LNCAP (cell line): Measurements from ENCODE around the gene TLR10.

Experiments used
- TF ChIP-seq, protein P1 (sequence below): fragments of 450-650 bp; IDR thresholded peaks from 2 replicates; pipeline ENCODE4 v1.5.1; 2017; ENCODE audit warnings: mild to moderate bottlenecking

Gene TLR10

DNA sequence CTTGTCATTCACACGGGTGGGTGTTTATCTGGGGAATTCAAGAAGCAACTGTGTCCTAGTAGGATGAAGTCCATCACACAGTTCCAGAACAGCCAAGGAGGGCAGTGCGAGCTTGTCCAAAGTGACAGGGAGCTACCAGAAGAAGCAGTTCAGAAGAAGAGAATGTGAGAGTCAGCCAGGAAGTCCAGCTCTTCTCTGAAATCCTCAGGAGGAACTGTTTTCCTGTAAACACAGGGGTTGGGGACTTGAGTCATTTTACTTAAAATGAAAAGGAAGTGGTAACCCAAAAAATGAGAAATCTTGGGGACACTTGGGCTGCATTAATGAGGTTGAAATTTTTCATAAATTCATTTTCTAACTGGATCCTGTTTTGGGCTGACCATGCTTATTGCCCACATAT, 8.2 kb upstream of the TLR10 start:
- TF ChIP-seq, protein P1, sequence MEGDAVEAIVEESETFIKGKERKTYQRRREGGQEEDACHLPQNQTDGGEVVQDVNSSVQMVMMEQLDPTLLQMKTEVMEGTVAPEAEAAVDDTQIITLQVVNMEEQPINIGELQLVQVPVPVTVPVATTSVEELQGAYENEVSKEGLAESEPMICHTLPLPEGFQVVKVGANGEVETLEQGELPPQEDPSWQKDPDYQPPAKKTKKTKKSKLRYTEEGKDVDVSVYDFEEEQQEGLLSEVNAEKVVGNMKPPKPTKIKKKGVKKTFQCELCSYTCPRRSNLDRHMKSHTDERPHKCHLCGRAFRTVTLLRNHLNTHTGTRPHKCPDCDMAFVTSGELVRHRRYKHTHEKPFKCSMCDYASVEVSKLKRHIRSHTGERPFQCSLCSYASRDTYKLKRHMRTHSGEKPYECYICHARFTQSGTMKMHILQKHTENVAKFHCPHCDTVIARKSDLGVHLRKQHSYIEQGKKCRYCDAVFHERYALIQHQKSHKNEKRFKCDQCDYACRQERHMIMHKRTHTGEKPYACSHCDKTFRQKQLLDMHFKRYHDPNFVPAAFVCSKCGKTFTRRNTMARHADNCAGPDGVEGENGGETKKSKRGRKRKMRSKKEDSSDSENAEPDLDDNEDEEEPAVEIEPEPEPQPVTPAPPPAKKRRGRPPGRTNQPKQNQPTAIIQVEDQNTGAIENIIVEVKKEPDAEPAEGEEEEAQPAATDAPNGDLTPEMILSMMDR = no peak

DNA sequence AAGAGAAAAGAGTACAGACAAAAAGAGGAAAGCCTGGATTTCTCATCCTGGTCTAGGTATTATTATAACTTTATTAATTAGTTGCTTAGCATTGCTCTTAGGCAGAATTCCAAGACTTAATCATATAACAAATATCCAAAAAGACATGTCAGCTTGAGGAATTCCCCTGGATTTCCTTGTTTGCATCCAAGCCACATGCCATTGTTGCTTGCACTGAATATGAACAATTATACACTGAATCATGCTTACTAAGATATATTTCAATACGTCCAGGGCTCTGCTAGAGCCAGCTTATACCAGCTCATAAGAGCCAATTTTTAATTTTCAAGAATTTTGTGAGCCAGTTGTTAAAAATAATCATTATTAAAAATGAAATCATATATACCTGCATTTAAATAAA, 5.5 kb upstream of the TLR10 start:
- TF ChIP-seq, protein P1 = no peak

DNA sequence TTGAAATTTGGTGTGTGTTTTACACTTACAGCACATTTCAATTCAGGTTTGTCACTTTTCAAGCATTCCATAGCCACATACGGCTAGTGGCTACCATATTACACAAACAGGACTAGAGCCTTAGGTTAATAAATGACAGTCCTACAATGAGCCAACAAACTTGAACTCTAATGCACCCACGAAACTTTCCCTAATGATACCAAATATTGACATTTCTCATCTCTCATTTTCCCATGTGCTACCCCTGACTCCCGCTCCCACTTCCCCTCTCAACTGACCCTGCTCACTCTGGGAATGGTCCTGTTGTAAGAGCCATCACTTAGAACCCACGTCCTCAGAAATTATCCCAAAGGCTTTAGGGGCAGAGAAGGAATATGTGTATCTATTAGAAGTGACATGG, 4.9 kb upstream of the TLR10 start:
- TF ChIP-seq, protein P1 = no peak

DNA sequence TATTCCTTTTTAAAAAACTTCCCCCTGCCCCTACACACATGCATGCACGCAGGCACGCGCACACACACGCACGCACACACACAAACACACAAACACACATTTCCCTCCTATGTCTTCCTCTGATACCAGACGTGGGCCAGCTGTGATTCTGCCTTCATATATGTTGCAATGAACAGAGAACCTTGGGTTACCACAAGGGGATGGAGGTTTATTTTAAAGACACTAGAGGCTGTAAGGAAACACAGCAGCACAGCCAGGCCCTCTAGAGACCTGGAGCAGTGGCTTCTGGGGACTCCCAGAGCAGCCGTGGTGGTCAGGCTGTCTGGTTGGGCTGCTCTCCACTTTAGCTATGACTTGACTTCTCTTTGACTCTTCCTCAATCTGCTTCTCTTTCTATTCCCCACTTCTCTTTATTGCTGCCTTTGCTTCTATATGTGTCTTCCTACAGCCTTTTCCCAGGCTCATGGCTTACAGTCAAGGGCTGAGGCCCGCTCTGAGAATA, 3.2 kb upstream of the TLR10 start:
- TF ChIP-seq, protein P1 = no peak

DNA sequence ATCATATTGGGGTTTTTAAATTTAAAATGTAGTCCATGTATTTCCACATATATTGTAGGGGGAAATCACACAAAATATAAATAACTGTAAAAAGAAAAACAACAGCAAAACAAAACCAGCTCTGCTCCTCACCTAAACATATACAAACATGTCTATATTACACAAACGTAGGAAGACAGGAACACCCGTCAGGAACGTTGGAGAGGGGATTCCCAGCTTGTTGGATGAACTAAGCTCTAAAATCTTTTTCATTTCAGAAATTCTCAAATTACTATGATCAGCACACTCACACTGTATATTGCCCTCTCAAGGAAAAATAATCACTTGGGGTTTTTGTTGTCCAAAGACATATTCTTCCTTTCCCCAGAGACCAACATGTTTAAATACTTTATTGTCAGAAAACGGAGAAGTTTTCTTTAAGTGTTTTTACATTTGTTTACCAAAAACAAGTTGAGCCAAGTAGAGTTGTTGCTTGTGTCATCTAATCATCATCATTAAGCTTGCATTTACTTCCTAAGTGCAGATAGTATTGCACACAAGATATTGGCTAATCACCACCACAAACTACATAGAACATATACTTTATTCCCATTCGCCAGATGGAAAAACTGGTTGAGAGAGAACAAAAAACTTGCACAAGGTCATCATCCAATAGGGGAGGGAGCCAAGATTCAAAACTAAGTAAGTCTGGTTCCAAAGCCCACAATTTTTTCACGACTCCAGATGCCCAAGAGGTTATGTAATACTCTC, 2.4 kb upstream of the TLR10 start:
- TF ChIP-seq, protein P1 = no peak

DNA sequence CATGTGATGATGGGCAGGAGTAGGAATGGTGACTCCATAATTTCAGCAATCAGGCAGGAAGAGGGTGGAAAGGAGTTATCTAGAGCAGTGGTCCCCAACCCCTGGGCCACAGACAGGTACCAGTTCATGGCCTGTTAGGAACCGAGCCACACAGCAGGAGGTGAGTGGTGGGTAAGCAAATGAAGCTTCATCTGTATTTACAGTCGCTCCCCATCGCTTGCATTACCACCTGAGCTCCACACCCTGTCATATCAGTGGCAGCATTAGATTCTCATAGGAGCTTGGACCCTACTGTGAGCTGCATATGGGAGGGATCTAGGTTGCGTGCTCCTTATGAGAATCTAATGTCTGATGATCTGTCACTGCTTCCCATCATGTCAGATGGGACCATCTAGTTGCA, 1.4 kb upstream of the TLR10 start:
- TF ChIP-seq, protein P1 = no peak

DNA sequence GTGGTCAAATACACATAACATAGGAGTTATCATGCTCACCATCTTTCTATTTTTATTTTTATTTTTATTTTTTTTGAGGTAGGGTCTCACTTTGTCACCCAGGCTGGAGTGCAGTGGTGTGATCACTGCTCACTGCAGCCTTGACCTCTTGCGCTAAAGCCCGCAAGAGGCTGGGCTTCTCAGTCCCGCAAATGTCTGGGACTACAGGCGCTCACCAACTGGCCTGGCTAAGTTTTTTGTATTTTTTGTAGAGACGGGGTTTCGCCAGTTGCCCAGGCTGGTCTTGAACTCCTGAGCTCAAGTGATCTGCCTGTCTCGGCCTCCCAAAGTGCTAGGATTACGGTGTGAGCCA, 295 bp upstream of the TLR10 start:
- TF ChIP-seq, protein P1 = 0 out of 2 replicates have a peak, but pooled peaks have one; percentile 5

DNA sequence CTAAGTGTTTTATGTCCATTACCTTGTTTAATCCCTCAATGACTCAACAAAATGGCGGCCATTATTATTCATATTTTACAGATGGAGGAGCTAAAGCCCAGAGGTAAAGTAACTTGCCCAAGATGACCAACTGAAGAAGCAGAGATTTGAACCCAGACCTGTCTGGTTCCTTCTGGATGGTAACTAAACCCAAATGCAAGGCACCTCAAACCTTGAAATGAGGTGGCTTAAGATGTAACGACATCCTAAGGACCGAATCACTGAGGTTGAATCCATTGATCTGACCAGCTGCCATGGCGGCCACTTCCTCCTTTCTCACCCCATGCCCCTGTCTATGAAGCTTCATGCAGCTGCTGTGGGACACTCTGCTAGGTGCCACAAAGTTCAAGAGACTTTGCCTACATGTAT, 932 bp downstream of the TLR10 start:
- TF ChIP-seq, protein P1 = no peak
